RWPE1 (cell line): ENCODE measurements around the gene UGT1A8.
"Not testable (repeated sequence)": the region's sequence is repeated elsewhere in the genome, so short reads cannot be mapped to it uniquely, and the experiment has no call there.

ENCODE experiments used
- CTCF ChIA-PET: fragments of 350-600 bp; sonication (Branson Sonifier 250); formaldehyde crosslinking; extraction: SDS; loops from one replicate; lab custom pipeline; 2021; lab: Yijun Ruan, JAX
- POLR2A ChIA-PET: fragments of 400-600 bp; formaldehyde crosslinking; extraction: SDS; loops from one replicate; lab custom pipeline; 2020; ENCODE audit warnings: antibody characterized with exemption; ENCODE audit not compliant: low non-redundant PET; lab: Yijun Ruan, JAX
- DNase-seq: peaks from one replicate; pipeline ENCODE4 v3.0.0; 2012; ENCODE audit warnings: low spot score
- H3K27ac ChIP-seq: fragments of 450-650 bp; 2 replicates; pipeline ENCODE4 v1.5.1; 2017
- CTCF ChIP-seq: fragments of 450-650 bp; conservative IDR thresholded peaks from 2 replicates; pipeline ENCODE4 v1.5.1; 2017; ENCODE audit warnings: low read depth, mild to moderate bottlenecking

The UGT1A8 gene

GRCh38 chr2:233604826-233605225, 12.6 kb upstream of the UGT1A8 start:
- TF ChIP-seq CTCF, result no peak
- H3K27ac ChIP-seq, result no peak overlapping the region
- DNase-seq, result no peak
- ChIA-PET CTCF (no interaction called here), POLR2A (no interaction called here)

GRCh38 chr2:233605680-233606079, 11.8 kb upstream of the UGT1A8 start:
- no peak for TF ChIP-seq CTCF
- no peak overlapping the region for H3K27ac ChIP-seq
- POLR2A ChIA-PET, result no interaction called here
- CTCF ChIA-PET, result no interaction called here
- DNase-seq, result no peak

GRCh38 chr2:233611284-233611683, 6.1 kb upstream of the UGT1A8 start:
- DNase-seq, result no peak
- POLR2A ChIA-PET, result no interaction called here
- CTCF ChIA-PET, result no interaction called here

GRCh38 chr2:233620204-233620603, 2.8 kb downstream of the UGT1A8 start:
- H3K27ac ChIP-seq, result no peak overlapping the region
- DNase-seq, result no peak
- no peak for TF ChIP-seq CTCF
- POLR2A ChIA-PET, result no interaction called here
- CTCF ChIA-PET, result interaction anchor here (0.6 kb wide), 1 partner anchor 91 kb away, joined by 3 read pairs; no protein-coding TSS in a partner anchor

More at GRCh38 chr2:233611284-233611683, 6.1 kb upstream of the UGT1A8 start:
- TF ChIP-seq CTCF, result no peak
- H3K27ac ChIP-seq, result no peak overlapping the region

GRCh38 chr2:233621863-233622262, 4.4 kb downstream of the UGT1A8 start:
- POLR2A ChIA-PET, CTCF ChIA-PET, H3K27ac ChIP-seq, DNase-seq: not testable (repeated sequence)

- DNase-seq, result no peak
- CTCF ChIA-PET, result interaction anchor here (0.6 kb wide), 1 partner anchor 12 kb away, joined by 3 read pairs; no protein-coding TSS in a partner anchor
- POLR2A ChIA-PET, result no interaction called here
- H3K27ac ChIP-seq, result no peak overlapping the region
- TF ChIP-seq CTCF, result no peak
Observed at GRCh38 chr2:233627331-233628025, 10.0 kb downstream of the UGT1A8 start.

- POLR2A ChIA-PET, H3K27ac ChIP-seq, CTCF ChIA-PET, DNase-seq: not testable (repeated sequence)
Observed at GRCh38 chr2:233636306-233636705, 18.9 kb downstream of the UGT1A8 start, which contains the start of gene UGT1A10. TSS of gene UGT1A10 (plus strand) at chr2:233636448. CDS start at chr2:233636523, 75 bp downstream.
